ENCODE results near the gene TMEM98.

DNA sequence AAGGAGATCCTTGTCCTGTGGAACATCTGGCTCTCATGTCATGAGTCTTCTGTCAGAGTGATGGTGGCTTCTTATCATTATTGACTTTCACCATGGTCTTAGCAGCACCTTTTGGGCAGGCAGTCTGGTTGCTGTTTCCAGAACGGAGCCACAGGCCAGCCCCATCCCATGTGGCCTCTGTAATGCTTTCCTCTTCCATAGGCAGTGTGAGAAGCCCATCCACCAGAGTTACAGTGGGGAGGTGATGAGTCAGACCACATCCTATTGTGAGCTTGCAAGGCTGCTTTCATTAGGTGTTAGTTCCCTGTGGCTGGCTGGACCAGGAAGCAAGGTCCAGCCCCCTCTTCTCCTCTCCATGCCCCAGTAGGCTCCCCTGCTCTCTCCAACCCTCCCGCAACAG lies 32.9 kb downstream of the TMEM98 start:
- TF ChIP-seq, protein P1, sequence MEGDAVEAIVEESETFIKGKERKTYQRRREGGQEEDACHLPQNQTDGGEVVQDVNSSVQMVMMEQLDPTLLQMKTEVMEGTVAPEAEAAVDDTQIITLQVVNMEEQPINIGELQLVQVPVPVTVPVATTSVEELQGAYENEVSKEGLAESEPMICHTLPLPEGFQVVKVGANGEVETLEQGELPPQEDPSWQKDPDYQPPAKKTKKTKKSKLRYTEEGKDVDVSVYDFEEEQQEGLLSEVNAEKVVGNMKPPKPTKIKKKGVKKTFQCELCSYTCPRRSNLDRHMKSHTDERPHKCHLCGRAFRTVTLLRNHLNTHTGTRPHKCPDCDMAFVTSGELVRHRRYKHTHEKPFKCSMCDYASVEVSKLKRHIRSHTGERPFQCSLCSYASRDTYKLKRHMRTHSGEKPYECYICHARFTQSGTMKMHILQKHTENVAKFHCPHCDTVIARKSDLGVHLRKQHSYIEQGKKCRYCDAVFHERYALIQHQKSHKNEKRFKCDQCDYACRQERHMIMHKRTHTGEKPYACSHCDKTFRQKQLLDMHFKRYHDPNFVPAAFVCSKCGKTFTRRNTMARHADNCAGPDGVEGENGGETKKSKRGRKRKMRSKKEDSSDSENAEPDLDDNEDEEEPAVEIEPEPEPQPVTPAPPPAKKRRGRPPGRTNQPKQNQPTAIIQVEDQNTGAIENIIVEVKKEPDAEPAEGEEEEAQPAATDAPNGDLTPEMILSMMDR (IDR thresholded peaks at IDR 0.05) = no peak
- no peak for TF ChIP-seq ZFX (IDR thresholded peaks at IDR 0.05; ENCODE audit: borderline replicate concordance)
